Endothelial cell of umbilical vein (primary cell): ENCODE measurements around the gene P2RY2. TPM values are rescaled to one million over a fixed set of nuclear protein-coding genes. Genes with fewer than 3 reads are reported as not detected.

Experiments
- BruUV-seq: library from RNA; stranded (reverse); fragments of 400-500 nt; replicated peaks from 2 replicates; lab custom pipeline; 2021; lab: Mats Ljungman, UMichigan
- CTCF ChIA-PET: fragments of 300-600, 350-600 bp; sonication (Branson Sonifier 250); formaldehyde crosslinking; loops from one replicate; lab custom pipeline; 2021; ENCODE audit warnings: antibody characterized with exemption, inconsistent platforms; lab: Charles Lee
- POLR2A ChIA-PET: fragments of 300-600, 350-600 bp; sonication (Branson Sonifier 250); formaldehyde crosslinking; loops from one replicate; lab custom pipeline; 2021; ENCODE audit warnings: antibody characterized with exemption, inconsistent platforms; lab: Charles Lee
- DNase-seq: peaks from one replicate; pipeline ENCODE4 v3.0.0-alpha.2; 2011; ENCODE audit warnings: low read depth, low spot score
- FAIRE-seq: peaks from 2 replicates; lab custom pipeline; 2011; peaks lifted over from hg19 to GRCh38; lab: Jason Lieb, UNC
- H2AFZ ChIP-seq: 2 replicates; pipeline ENCODE4 v1.6.0; 2012; ENCODE audit warnings: low read depth, low read length, control low read depth, inconsistent platforms
- H3K27ac ChIP-seq: 2 replicates; pipeline ENCODE4 v1.5.1; 2011; ENCODE audit warnings: low read depth, mild to moderate bottlenecking, control low read depth, low read length, moderate library complexity; ENCODE audit not compliant: insufficient read depth
- H3K27me3 ChIP-seq, 2 experiments: 2 replicates each; pipeline versions ENCODE4 v1.6.0 to v1.6.1; 2011; ENCODE audit warnings: low read length in 2 of 2, mixed read lengths in 1 of 2; ENCODE audit not compliant: control insufficient read depth in 2 of 2, insufficient read depth in 2 of 2
- H3K36me3 ChIP-seq, 2 experiments: 2 replicates in 1 of 2; 3 replicates in 1 of 2; pipeline ENCODE4 v1.5.1; 2011; ENCODE audit warnings: low read length in 2 of 2, mild to moderate bottlenecking in 1 of 2, moderate library complexity in 1 of 2; ENCODE audit not compliant: control insufficient read depth in 2 of 2, insufficient read depth in 2 of 2; ENCODE audit errors: extremely low read depth in 1 of 2
- H3K4me1 ChIP-seq: 3 replicates; pipeline ENCODE4 v1.5.1; 2011; ENCODE audit warnings: mild to moderate bottlenecking, low read length; ENCODE audit not compliant: control insufficient read depth, insufficient read depth; ENCODE audit errors: extremely low read depth
- H3K4me2 ChIP-seq: 2 replicates; pipeline ENCODE4 v1.6.1; 2011; ENCODE audit warnings: low read length, control low read depth, mixed read lengths; ENCODE audit not compliant: insufficient read depth
- H3K4me3 ChIP-seq, 3 experiments: fragments of 200-600 bp in 1 of 3; sonication (generic), shearing (Covaris generic) in 1 of 3; replicated peaks in 1 of 3; 2 replicates each; pipeline ENCODE4 v1.5.1; 2011 to 2016; ENCODE audit warnings: control low read depth in 3 of 3, low read length in 3 of 3, mild to moderate bottlenecking in 2 of 3, inconsistent platforms in 1 of 3, low read depth in 1 of 3, moderate library complexity in 1 of 3; ENCODE audit not compliant: insufficient read depth in 1 of 3
- H3K79me2 ChIP-seq: 2 replicates; pipeline ENCODE4 v1.6.0; 2012; ENCODE audit warnings: low read length, inconsistent platforms; ENCODE audit not compliant: control insufficient read depth, insufficient read depth
- H3K9ac ChIP-seq: replicated peaks from 2 replicates; pipeline ENCODE3; 2011; ENCODE audit warnings: low read length, control low read depth; ENCODE audit not compliant: insufficient read depth; ENCODE audit errors: extremely low read depth
- H3K9me1 ChIP-seq: replicated peaks from 3 replicates; pipeline ENCODE4 v1.6.0; 2011; ENCODE audit warnings: mild to moderate bottlenecking, low read length; ENCODE audit not compliant: control insufficient read depth, insufficient read depth; ENCODE audit errors: extremely low read depth
- H3K9me3 ChIP-seq: replicated peaks from 2 replicates; pipeline ENCODE4 v1.5.1; 2012; ENCODE audit warnings: low read length, inconsistent platforms; ENCODE audit not compliant: control insufficient read depth, insufficient read depth
- H4K20me1 ChIP-seq: replicated peaks from 2 replicates; pipeline ENCODE3; 2011; ENCODE audit warnings: mild to moderate bottlenecking, low read length; ENCODE audit not compliant: control insufficient read depth, insufficient read depth; ENCODE audit errors: extremely low read depth
- FOS ChIP-seq: IDR thresholded peaks from 2 replicates; pipeline ENCODE4 v1.6.1; 2011; ENCODE audit warnings: mild to moderate bottlenecking, low read length, moderate library complexity, borderline replicate concordance; ENCODE audit not compliant: insufficient read depth
- JUN ChIP-seq: IDR thresholded peaks from 2 replicates; pipeline ENCODE4 v1.6.1; 2011; ENCODE audit warnings: borderline replicate concordance, low read depth; ENCODE audit not compliant: insufficient read length, insufficient read depth
- POLR2A ChIP-seq: IDR thresholded peaks from 2 replicates; pipeline ENCODE4 v1.6.1; 2012; ENCODE audit warnings: low read depth, mild to moderate bottlenecking, control low read depth, low read length
- POLR2AphosphoS5 ChIP-seq: IDR thresholded peaks from 2 replicates; pipeline ENCODE4 v1.6.1; 2012; ENCODE audit warnings: low read depth, mild to moderate bottlenecking, control low read depth, low read length, moderate library complexity; ENCODE audit not compliant: insufficient read depth
- dilution Hi-C: fragments of 300-500 bp; cut with MboI; formaldehyde crosslinking; loops from one replicate; pipeline ENCODE4 v1.15.0; 2019; ENCODE audit warnings: low sequenced_read_pairs; ENCODE audit not compliant: extremely low pct_ligation_motif_present
- intact Hi-C: fragments of 100-400 bp; cut with micrococcal nuclease; formaldehyde crosslinking; loops from one replicate; pipeline ENCODE4 v1.10.0; 2022
- polyA plus RNA-seq, 4 experiments: library from polyadenylated mRNA; depleted of rRNA in 3 of 4; stranded (reverse) in 3 of 4; unstranded in 1 of 4; fragments of >200 nt; gene quantifications; 2 replicates each; pipeline versions ENCODE4 v1.2.1 to v1.2.3, GENCODE V29; 2011 to 2012; ENCODE audit warnings: missing spikeins in 1 of 4
- total RNA-seq: library from RNA; stranded (reverse); gene quantifications from 2 replicates; pipeline ENCODE4 v1.2.3, GENCODE V29; 2021
- TF ChIP-seq, protein P1 (sequence below): IDR thresholded peaks from 2 replicates; pipeline ENCODE4 v1.6.1; 2011; ENCODE audit not compliant: insufficient read depth, insufficient read length
- TF ChIP-seq, protein P2 (sequence below), 2 donors: IDR thresholded peaks; 1 replicate in 1 of 2; 2 replicates in 1 of 2; pipeline ENCODE4 v1.5.1; 2011; ENCODE audit warnings: low read length in 2 of 2, mild to moderate bottlenecking in 2 of 2, moderate library complexity in 2 of 2, control low read depth in 1 of 2, inconsistent platforms in 1 of 2, low read depth in 1 of 2; ENCODE audit not compliant: insufficient read depth in 1 of 2; ENCODE audit errors: extremely low read depth in 1 of 2

Gene P2RY2
- total and polyA plus RNA-seq, 2 donors (not counting 3 experiments of a cell fraction or from before 2014, with no cell fraction given), result 4.8 to 5.6 TPM

DNA sequence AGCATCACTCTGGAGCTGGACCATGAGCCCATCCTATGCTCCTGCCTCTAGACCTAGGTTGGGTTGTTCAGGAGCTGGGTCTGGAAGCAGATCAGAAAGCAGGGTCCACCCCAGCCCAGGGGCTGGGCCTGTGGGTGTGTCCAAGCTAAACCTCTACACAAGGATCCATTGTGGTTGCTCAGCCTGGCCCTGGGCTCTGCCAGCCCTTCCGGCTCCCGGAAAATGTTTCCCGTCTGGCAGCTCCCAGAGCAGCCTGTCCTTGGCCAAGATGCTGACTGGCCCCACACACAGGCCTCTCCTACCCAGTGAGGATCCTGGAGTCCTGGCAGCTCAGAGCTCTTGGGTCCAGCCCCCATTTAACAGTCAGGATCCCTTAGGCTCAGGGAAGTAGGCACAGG, 40.7 kb upstream of the P2RY2 start:
- CTCF ChIA-PET, result interaction anchor here (0.7 to 5.4 kb wide), 52 partner anchors 9 to 579 kb away, joined by 3 to 196 read pairs (median 5); partner anchors contain the start of genes ATG16L2, FCHSD2, P2RY2 and STARD10
- peaks cover 28% of the 10 kb centered on the region for H3K4me1 ChIP-seq
- DNase-seq, result peak; percentile 85
- dilution Hi-C loops (no loop called here), intact Hi-C loops (loop anchor here (1.0 kb wide), 2 partner anchors 8 to 35 kb away; partner anchors contain the start of gene FCHSD2)
- FAIRE-seq, result no peak
- H3K9me1 ChIP-seq, result no peaks in the 10 kb centered on the region
- H3K27me3 ChIP-seq, result no peaks in the 10 kb centered on the region
- no peak overlapping the region for H3K4me3 ChIP-seq
- no peaks in the 10 kb centered on the region for H3K36me3 ChIP-seq
- H3K4me2 ChIP-seq, result peak overlapping the region; percentile 37
- peak overlapping the region; percentile 90 for H3K27ac ChIP-seq
- H3K9ac ChIP-seq, result peak overlapping the region; percentile 79
- H4K20me1 ChIP-seq, result no peaks in the 10 kb centered on the region
- no peaks in the 10 kb centered on the region for H3K79me2 ChIP-seq
- peak overlapping the region; percentile 88 for H2AFZ ChIP-seq
- TSS peak; percentile 93 for BruUV-seq
- POLR2A ChIA-PET, result interaction anchor here (0.9 to 1.3 kb wide), 6 partner anchors 8 to 253 kb away, joined by 3 to 5 read pairs (median 3); partner anchors contain the start of gene FCHSD2
- TF ChIP-seq POLR2AphosphoS5 (peak; percentile 82), FOS (no peak), POLR2A (peak; percentile 78), JUN (no peak)
- no peaks in the 10 kb centered on the region for H3K9me3 ChIP-seq

DNA sequence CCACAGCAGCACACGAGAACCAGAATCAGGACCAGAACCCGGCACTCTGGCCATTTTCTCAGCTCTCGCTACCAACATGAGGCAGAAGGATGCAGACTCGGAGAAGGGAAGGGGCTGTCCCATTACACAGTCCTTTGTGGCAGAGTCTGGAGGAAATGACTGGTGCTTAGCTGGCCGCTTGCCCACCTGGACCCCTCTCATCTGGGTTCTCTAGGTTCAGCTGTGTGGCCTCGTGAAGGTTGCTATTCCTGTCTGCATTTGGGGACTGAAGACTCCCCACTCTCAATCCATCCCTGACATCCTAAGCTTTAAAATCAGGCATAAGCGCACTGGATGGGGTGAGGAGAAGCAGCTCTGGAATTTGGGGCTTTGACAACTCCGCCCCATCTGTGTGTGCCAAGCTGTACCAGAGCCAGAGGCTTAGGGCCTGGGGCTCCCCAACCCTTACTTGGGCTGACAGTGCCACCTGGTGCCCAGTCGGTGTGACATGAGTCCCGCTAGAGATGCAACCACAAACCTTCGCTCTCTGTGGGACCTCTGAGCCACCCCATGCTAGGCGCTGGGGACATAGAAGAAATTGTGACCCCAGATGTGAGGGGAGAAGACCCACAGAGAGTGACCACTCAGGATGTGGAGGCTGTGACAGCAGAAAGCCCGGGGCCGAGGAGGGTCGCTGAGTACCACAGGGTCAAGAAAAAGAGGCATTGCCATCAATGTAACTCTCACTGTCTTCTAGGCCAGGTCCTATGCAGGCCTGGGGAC, 40.1 kb upstream of the P2RY2 start:
- dilution Hi-C loops, result no loop called here
- DNase-seq (peak; percentile 94), FAIRE-seq (peak; percentile 98)
- peak overlapping the region; percentile 88 for H2AFZ ChIP-seq
- POLR2A ChIA-PET, result interaction anchor here (0.6 to 1.3 kb wide), 7 partner anchors 8 to 350 kb away, joined by 3 to 5 read pairs (median 3); partner anchors contain the start of gene FCHSD2
- H4K20me1 ChIP-seq, result no peaks in the 10 kb centered on the region
- H3K27me3 ChIP-seq, result no peaks in the 10 kb centered on the region
- intact Hi-C loops, result loop anchor here (1.0 kb wide), 6 partner anchors 7 to 494 kb away; partner anchors contain the start of gene FCHSD2
- no peaks in the 10 kb centered on the region for H3K9me1 ChIP-seq
- H3K9me3 ChIP-seq, result no peaks in the 10 kb centered on the region
- H3K27ac ChIP-seq, result peak overlapping the region; percentile 90
- peak; percentile 64 for TF ChIP-seq FOS
- TF ChIP-seq, protein P1, sequence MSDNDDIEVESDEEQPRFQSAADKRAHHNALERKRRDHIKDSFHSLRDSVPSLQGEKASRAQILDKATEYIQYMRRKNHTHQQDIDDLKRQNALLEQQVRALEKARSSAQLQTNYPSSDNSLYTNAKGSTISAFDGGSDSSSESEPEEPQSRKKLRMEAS, result no peak
- TF ChIP-seq, protein P2, sequence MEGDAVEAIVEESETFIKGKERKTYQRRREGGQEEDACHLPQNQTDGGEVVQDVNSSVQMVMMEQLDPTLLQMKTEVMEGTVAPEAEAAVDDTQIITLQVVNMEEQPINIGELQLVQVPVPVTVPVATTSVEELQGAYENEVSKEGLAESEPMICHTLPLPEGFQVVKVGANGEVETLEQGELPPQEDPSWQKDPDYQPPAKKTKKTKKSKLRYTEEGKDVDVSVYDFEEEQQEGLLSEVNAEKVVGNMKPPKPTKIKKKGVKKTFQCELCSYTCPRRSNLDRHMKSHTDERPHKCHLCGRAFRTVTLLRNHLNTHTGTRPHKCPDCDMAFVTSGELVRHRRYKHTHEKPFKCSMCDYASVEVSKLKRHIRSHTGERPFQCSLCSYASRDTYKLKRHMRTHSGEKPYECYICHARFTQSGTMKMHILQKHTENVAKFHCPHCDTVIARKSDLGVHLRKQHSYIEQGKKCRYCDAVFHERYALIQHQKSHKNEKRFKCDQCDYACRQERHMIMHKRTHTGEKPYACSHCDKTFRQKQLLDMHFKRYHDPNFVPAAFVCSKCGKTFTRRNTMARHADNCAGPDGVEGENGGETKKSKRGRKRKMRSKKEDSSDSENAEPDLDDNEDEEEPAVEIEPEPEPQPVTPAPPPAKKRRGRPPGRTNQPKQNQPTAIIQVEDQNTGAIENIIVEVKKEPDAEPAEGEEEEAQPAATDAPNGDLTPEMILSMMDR (IDR thresholded peaks at IDR 0.05; ENCODE audit: extremely low read depth in 1 of 2, insufficient read depth in 1 of 2, low read depth in 1 of 2, low read length in 2 of 2), result peak; percentile 76 to 85
- TF ChIP-seq JUN, result no peak
- TSS peak; percentile 97 for BruUV-seq
- no peaks in the 10 kb centered on the region for H3K79me2 ChIP-seq
- peak overlapping the region; percentile 79 for H3K9ac ChIP-seq
- no peaks in the 10 kb centered on the region for H3K36me3 ChIP-seq
- CTCF ChIA-PET, result interaction anchor here (0.7 to 5.4 kb wide), 56 partner anchors 9 to 579 kb away, joined by 3 to 196 read pairs (median 5); partner anchors contain the start of genes ATG16L2, FCHSD2, P2RY2 and STARD10
- no peak overlapping the region for H3K4me3 ChIP-seq
- H3K4me1 ChIP-seq, result peaks cover 28% of the 10 kb centered on the region
- H3K4me2 ChIP-seq, result peak overlapping the region; percentile 37
